IPS-15b (cell line): Measurements from ENCODE around the gene FUZ.

Experiments
- H3K27me3 ChIP-seq: one replicate; pipeline ENCODE4 v1.6.1; 2013; ENCODE audit warnings: low read length; ENCODE audit not compliant: control insufficient read depth, insufficient read depth
- H3K36me3 ChIP-seq: one replicate; pipeline ENCODE4 v1.6.1; 2013; ENCODE audit warnings: low read length; ENCODE audit not compliant: control insufficient read depth, insufficient read depth
- H3K4me1 ChIP-seq: one replicate; pipeline ENCODE4 v1.6.1; 2013; ENCODE audit warnings: mild to moderate bottlenecking, low read length; ENCODE audit not compliant: control insufficient read depth, insufficient read depth
- H3K4me3 ChIP-seq: one replicate; pipeline ENCODE4 v1.5.1; 2013; ENCODE audit warnings: low read depth, low read length
- H3K9ac ChIP-seq: one replicate; pipeline ENCODE4 v1.6.1; 2013; ENCODE audit warnings: low read depth, mild to moderate bottlenecking, low read length
- H3K9me3 ChIP-seq: one replicate; pipeline ENCODE4 v1.6.1; 2013; ENCODE audit warnings: mild to moderate bottlenecking, low read length; ENCODE audit not compliant: control insufficient read depth, insufficient read depth

Gene FUZ

DNA sequence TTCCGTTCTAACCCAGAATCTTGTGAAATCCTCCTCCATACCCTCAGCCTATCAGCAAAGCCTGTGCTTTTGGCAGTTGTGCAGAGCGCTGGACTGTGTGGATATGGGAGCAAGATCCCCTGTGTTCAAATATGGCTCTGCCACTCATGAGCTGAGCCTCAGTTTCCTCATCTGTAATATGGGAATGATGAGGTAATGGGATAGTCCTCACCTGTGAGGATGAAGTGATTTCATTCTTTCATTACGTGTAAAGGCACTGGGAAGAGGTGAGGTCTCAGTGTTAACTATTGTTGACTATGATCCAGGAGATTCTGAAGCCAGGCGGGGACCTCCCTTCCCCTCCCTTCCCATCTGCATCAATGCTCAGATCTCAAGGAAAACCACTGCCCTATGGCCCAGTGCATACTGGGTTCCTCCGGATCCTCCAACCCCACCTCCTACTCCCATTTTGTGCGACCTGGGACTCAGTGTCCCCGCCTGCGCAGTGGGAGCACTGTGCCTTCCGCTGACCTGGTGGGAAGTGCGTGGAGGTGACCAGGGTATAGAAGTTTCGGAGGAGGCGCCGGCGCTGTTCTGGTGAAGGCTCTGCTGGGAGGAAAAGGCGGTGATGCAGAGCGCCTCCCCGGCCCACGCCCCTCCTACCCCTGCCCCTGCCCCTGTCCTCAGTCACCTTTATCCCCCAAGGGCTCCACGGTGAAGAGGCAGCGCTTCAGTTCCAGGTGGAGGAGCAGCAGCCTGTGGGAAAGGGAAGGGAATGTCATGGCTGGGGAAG, 5.0 kb downstream of the FUZ start:
- Histone ChIP-seq H3K4me3 (peak overlapping the region; percentile 50), H3K9me3 (no peaks in the 10 kb centered on the region)

DNA sequence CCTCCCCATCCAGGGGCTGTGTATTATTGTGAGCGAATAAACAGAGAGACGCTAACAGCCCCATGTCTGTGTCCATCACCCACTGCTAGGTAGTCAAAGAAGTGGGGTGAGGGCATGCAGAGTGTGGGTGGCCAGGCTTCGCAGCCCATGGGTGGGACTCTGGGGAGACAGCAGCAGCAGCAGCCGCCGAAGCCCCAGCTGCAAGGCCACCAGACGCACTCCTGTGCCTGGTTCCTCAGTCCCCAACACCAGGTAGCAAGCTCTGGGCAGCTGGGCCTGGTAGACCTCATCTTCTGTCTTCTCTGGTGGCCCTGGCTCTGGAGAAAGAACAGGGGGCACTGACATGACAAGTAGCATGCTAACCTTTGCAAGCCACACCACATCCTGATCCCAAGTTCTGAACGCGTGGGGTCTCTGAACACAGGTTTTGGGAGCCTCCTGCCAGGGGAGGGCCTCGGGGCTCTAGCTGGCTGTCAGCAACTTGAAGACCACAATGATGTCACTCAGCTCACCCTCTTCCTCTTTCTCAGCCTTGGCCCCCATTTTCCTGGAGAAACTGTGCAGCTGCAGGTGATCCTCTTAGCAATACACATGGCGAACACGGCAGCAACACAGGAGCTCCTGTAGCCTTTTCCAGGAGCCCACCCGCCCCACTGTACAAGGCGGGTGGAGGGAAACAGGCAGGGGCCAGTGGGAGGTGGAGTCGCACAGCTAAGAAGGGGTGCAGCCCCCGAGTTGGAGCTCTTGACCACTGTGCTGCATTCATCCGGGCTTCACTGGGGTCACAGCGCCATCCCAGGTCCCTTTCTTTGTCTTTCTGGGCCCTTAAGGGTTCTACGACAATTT, 5.8 kb downstream of the FUZ start:
- Histone ChIP-seq H3K4me3 (no peak overlapping the region), H3K9ac (no peak overlapping the region), H3K9me3 (no peaks in the 10 kb centered on the region), H3K27me3 (no peaks in the 10 kb centered on the region), H3K36me3 (peaks cover 16% of the 10 kb centered on the region), H3K4me1 (peaks cover 5% of the 10 kb centered on the region)

More for the DNA sequence above, 5.0 kb downstream of the FUZ start:
- Histone ChIP-seq H3K36me3 (peaks cover 16% of the 10 kb centered on the region), H3K4me1 (peaks cover 5% of the 10 kb centered on the region), H3K9ac (peak overlapping the region; percentile 54), H3K27me3 (no peaks in the 10 kb centered on the region)

DNA sequence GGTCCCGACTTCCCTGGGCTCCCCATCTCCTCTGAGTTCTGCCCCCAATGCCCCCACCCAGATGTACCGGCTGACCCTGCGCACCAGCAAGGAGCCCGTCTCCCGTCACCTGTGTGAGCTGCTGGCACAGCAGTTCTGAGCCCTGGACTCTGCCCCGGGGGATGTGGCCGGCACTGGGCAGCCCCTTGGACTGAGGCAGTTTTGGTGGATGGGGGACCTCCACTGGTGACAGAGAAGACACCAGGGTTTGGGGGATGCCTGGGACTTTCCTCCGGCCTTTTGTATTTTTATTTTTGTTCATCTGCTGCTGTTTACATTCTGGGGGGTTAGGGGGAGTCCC, 6.5 kb downstream of the FUZ start:
- Histone ChIP-seq H3K4me1 (peaks cover 5% of the 10 kb centered on the region), H3K9me3 (no peaks in the 10 kb centered on the region), H3K9ac (no peak overlapping the region), H3K27me3 (no peaks in the 10 kb centered on the region), H3K4me3 (no peak overlapping the region), H3K36me3 (peaks cover 16% of the 10 kb centered on the region)

DNA sequence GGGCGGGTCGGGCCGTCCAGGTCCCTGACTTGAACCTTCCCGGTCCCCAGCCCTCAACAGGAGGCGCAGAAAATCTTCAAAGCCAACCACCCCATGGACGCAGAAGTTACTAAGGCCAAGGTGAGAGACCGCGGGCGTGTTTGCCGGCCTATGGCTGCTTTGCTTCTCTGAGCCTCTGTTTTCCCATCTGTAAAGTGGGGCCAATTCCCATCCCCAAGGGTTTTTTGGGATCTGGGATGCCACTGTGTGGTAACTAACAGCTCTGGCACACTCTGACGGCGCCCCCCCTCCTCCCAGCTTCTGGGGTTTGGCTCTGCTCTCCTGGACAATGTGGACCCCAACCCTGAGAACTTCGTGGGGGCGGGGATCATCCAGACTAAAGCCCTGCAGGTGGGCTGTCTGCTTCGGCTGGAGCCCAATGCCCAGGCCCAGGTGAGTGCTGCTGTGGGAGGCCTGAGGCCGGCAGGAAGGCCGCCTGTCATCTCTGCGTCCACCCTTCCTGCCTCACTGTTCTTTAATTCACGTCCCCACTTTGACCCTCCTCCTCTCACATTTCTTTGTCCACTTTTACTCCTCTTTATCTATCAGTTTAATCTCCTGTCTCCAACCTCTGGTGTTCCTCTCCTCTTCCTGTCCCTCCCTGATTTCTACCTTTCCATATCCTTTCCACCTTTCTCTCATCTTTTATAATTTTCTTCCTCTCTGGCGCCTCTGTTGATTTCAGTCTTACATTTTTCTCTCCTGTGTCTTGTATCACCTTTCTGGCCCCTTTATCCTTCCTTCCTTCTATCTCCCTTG, 7.1 kb downstream of the FUZ start:
- Histone ChIP-seq H3K36me3 (peaks cover 18% of the 10 kb centered on the region), H3K4me1 (peaks cover 5% of the 10 kb centered on the region), H3K4me3 (peak overlapping the region; percentile 41)

DNA sequence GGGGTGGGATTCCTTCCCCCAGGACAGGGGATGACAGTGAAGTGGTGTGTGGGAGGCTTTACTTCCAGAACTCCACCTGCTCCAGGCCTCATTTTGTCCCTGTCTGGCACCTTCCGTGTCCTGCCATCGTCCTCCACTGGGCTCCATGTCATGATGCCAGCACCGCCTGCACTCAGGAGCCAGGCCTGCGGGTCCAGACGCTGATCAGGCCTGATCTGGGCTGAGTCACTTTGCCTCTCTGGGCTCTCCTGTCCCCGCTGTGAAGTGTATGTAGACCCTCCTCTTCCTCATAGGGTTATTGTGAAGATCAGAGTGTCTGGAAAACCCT, 9.6 kb downstream of the FUZ start:
- Histone ChIP-seq H3K27me3 (no peaks in the 10 kb centered on the region), H3K36me3 (peaks cover 39% of the 10 kb centered on the region)

More for the DNA sequence above, 7.1 kb downstream of the FUZ start:
- H3K9ac ChIP-seq: no peak overlapping the region
- H3K9me3 ChIP-seq: no peaks in the 10 kb centered on the region
- H3K27me3 ChIP-seq: no peaks in the 10 kb centered on the region

DNA sequence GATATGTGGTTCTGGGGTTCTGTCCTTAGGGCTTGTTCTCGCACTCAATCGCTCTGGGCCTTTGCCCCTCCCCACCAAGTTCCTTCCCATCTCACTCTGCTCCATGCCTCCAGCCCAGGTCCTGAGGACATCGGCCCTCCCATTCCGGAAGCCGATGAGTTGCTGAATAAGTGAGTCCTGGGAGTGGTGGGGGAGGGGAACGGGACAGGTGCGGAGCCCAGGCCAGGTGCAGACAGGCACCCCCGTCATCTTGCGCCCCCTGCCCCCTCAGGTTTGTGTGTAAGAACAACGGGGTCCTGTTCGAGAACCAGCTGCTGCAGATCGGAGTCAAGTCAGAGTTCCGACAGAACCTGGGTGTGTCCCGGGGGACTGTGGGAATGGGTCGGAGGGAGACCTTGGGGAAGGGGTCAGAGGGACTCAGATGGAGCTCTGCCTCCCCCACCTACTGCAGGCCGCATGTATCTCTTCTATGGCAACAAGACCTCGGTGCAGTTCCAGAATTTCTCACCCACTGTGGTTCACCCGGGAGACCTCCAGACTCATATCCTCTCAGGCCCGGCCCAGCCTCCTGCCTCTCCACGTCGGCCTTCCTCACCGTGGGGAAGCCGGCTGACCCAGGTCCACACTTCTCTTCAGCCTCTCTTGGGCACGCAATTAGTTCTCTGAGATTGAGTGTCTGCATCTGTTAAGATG, 10.1 kb downstream of the FUZ start:
- no peak overlapping the region for H3K9ac ChIP-seq
- no peaks in the 10 kb centered on the region for H3K9me3 ChIP-seq
- H3K4me1 ChIP-seq: no peaks in the 10 kb centered on the region
- peak overlapping the region; percentile 35 for H3K4me3 ChIP-seq
- H3K27me3 ChIP-seq: no peaks in the 10 kb centered on the region
- peaks cover 44% of the 10 kb centered on the region for H3K36me3 ChIP-seq

More for the DNA sequence above, 9.6 kb downstream of the FUZ start:
- Histone ChIP-seq H3K4me1 (no peaks in the 10 kb centered on the region), H3K4me3 (no peak overlapping the region), H3K9me3 (no peaks in the 10 kb centered on the region), H3K9ac (no peak overlapping the region)

DNA sequence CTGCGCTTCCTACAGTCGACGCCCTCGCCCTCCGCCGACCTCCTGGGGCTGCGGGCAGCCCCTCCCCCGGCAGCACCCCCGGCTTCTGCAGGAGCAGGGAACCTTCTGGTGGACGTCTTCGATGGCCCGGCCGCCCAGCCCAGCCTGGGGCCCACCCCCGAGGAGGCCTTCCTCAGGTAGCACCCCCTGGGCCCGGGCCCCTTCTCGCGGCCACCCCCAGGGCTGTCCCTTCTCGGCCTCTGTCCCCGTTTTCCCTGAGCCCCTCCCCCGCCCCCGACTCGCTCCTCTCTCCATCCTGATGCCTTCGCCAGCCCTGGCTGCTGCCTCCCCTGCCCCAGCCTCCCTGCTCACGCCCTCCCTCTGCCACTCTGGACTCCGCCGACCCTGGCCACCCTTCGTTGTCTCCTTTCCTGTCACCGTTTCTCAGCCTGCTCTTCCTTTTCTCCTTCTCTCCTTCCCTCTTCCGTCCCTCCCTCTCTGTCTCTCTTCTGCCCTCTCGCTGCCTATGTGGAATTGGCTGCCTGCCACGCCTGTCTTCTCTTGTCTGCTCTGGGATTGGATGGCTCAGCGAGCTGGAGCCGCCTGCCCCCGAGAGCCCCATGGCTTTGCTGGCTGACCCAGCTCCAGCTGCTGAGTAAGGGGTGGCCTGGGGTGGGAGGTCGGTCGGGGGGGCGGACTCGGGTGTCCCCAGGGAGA, 11.0 kb downstream of the FUZ start:
- no peaks in the 10 kb centered on the region for H3K27me3 ChIP-seq
- H3K9me3 ChIP-seq: no peaks in the 10 kb centered on the region
- no peaks in the 10 kb centered on the region for H3K4me1 ChIP-seq
- peak overlapping the region; percentile 61 for H3K4me3 ChIP-seq
- no peak overlapping the region for H3K9ac ChIP-seq
- H3K36me3 ChIP-seq: peaks cover 46% of the 10 kb centered on the region

DNA sequence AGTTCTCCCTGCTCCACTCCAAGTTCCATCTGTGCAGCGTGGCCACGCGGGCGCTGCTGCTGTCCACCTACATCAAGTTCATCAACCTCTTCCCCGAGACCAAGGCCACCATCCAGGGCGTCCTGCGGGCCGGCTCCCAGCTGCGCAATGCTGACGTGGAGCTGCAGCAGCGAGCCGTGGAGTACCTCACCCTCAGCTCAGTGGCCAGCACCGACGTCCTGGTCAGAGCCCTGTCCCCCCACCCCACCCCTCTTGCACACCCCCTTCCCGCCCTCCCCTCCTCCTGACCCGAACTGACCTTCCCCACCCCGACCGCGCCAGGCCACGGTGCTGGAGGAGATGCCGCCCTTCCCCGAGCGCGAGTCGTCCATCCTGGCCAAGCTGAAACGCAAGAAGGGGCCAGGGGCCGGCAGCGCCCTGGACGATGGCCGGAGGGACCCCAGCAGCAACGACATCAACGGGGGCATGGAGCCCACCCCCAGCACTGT, 11.6 kb downstream of the FUZ start:
- H3K4me1 ChIP-seq: no peaks in the 10 kb centered on the region
- no peak overlapping the region for H3K9ac ChIP-seq
- peak overlapping the region; percentile 61 for H3K4me3 ChIP-seq
- no peaks in the 10 kb centered on the region for H3K9me3 ChIP-seq
- H3K27me3 ChIP-seq: no peaks in the 10 kb centered on the region
- peaks cover 50% of the 10 kb centered on the region for H3K36me3 ChIP-seq

DNA sequence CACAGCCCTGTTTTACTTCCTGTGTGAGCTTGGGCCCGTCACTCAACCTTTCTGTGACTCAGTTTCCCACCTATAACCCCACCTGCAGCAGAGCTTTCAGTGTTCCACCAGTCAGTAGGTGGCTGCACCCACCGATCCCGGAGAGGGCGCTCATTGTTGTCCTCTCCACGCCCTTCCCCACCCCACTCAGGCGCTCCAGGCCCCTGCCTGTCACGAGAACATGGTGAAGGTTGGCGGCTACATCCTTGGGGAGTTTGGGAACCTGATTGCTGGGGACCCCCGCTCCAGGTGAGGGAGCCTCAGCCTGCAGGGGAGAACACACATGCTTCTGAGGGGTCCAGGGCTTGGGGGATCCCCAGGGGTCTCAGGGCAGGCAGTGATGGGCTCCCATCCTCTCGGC, 12.3 kb downstream of the FUZ start:
- H3K9me3 ChIP-seq: no peaks in the 10 kb centered on the region
- H3K27me3 ChIP-seq: no peaks in the 10 kb centered on the region
- no peak overlapping the region for H3K9ac ChIP-seq
- no peak overlapping the region for H3K4me3 ChIP-seq
- H3K36me3 ChIP-seq: peaks cover 55% of the 10 kb centered on the region
- H3K4me1 ChIP-seq: no peaks in the 10 kb centered on the region

DNA sequence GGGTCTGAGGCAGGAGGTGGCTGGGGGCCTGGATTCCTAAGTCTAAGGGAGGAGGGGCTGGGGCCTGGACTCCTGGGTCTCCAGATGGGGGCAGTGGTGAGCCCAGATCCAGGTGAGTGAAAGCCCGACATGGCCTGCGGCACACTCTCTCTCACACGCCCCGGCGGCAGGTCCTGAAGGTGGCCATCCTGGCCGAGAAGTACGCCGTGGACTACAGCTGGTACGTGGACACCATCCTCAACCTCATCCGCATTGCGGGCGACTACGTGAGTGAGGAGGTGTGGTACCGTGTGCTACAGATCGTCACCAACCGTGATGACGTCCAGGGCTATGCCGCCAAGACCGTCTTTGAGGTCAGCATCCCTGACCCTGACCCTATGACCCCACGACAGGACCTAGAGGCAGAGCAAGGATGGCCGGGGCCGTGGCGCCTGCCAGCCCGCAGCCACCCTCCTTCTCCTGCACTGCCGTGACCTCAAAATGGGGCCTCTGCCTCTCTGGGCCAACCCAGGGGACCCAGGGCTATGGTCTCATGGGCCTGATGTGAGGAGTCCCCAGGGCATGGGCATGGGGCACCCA, 13.2 kb downstream of the FUZ start:
- no peak overlapping the region for H3K4me3 ChIP-seq
- H3K9me3 ChIP-seq: no peaks in the 10 kb centered on the region
- H3K4me1 ChIP-seq: no peaks in the 10 kb centered on the region
- no peaks in the 10 kb centered on the region for H3K27me3 ChIP-seq
- H3K36me3 ChIP-seq: peaks cover 62% of the 10 kb centered on the region
- H3K9ac ChIP-seq: no peak overlapping the region
